Measurements from ENCODE around the gene HLA-DQB1. TPM values are rescaled to one million over a fixed set of nuclear protein-coding genes. Genes with fewer than 3 reads are reported as not detected.

The HLA-DQB1 gene
- total and polyA plus RNA-seq, 2 of the 8 experiments (the other 6 are each of a cell fraction or from before 2014, with no cell fraction given), result 1.2 to 5.2 TPM

DNA sequence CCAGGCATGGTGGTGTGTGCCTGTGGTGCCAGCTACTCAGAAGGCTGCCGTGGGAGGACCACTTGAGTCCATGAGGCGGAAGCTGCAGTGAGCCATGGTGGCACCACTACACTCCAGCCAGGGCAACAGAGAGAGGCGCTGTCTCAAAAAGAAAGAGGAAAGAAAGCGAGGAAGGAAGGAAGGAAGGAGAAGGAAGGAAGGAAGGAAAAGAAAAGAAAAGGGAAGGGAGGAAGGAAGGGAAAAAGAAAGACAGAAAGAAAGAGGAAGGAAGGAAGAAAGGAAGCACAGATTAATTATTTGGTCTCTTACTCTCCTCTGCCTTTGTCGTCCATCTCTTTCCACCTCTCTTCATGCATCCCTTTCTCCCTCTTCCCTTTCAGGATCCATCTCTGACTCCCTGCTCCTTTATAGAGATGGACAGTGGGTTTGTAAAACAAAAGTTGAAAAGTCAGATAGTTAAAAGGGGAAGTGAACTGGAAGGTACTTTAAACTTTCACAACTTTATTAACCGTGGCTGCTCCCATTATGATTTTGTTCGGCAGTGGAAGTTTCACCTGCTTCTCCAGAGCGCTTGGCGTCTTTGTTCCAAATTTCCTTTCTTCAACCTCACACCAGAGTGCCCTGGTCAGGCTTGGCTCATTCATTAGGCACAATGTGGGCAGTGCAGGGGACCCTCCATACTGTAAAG, 27.8 kb downstream of the HLA-DQB1 start:
- no peaks in the 10 kb centered on the region for H3K79me2 ChIP-seq (ENCODE audit: control insufficient read depth in 1 of 2, insufficient read depth in 2 of 2, low read length in 2 of 2)
- H3K14ac ChIP-seq (ENCODE audit: insufficient read length), result no peak overlapping the region
- no peak overlapping the region for H2BK5ac ChIP-seq (ENCODE audit: low read depth, low read length)
- no peaks in the 10 kb centered on the region for H3K23me2 ChIP-seq (ENCODE audit: low read depth, low read length)
- no peak overlapping the region for H4K91ac ChIP-seq (replicated peaks; ENCODE audit: insufficient read length, low read length)
- H2BK120ac ChIP-seq (replicated peaks; ENCODE audit: low read depth, low read length), result no peak overlapping the region
- H3K27me3 ChIP-seq (replicated peaks in 1 of 4; ENCODE audit: control insufficient read depth in 3 of 4, extremely low read depth in 1 of 4, insufficient read depth in 3 of 4, low read length in 3 of 4), result no peaks in the 10 kb centered on the region
- CTCF ChIA-PET (ENCODE audit: partially characterized antibody), result interaction anchor here (1.7 kb wide), 1 partner anchor 225 kb away, joined by 6 read pairs; no protein-coding TSS in a partner anchor
- WGBS, 2 experiments (ENCODE audit: extremely low coverage in 1 of 2, insufficient coverage in 1 of 2, insufficient read length in 1 of 2, insufficient replicate concordance in 2 of 2, low coverage in 1 of 2, low lambda C conversion rate in 2 of 2, missing lambda C conversion rate in 1 of 2), result 61% methylated on average over 9 of the region's 9 CpGs; no CpG with 5 or more reads in 1 of the 2 experiments
- no peak overlapping the region for H3K4ac ChIP-seq (replicated peaks; ENCODE audit: insufficient read length, low read depth, low read length)
- FAIRE-seq (no peak), DNase-seq (ENCODE audit: low read depth in 1 of 2, low spot score in 2 of 2) (no peak)
- H4K5ac ChIP-seq (ENCODE audit: insufficient read length, low read depth, low read length), result no peak overlapping the region
- H3K36me3 ChIP-seq (ENCODE audit: control insufficient read depth in 2 of 4, insufficient read depth in 4 of 4, low read length in 3 of 4), result no peaks in the 10 kb centered on the region
- H2BK12ac ChIP-seq (ENCODE audit: low read depth, low read length), result no peak overlapping the region
- no peaks in the 10 kb centered on the region for H3K9me3 ChIP-seq (ENCODE audit: insufficient read depth in 2 of 2, low read depth in 1 of 2, low read length in 1 of 2)
- no peak overlapping the region for H3K18ac ChIP-seq (ENCODE audit: extremely low read depth, low read length)
- H3K4me3 ChIP-seq (ENCODE audit: extremely low read depth in 1 of 4, insufficient read depth in 2 of 4, low read depth in 3 of 4, low read length in 4 of 4), result no peak overlapping the region
- H2BK20ac ChIP-seq (ENCODE audit: low read length), result no peak overlapping the region
- no peaks in the 10 kb centered on the region for H3K4me1 ChIP-seq (replicated peaks in 1 of 4; ENCODE audit: control insufficient read depth in 3 of 4, insufficient read depth in 4 of 4, low read length in 3 of 4)
- no peak overlapping the region for H3K56ac ChIP-seq (replicated peaks; ENCODE audit: insufficient read length, low read depth, low read length)
- no peak overlapping the region for H2AK5ac ChIP-seq (ENCODE audit: low read depth, low read length)
- H2BK15ac ChIP-seq (ENCODE audit: low read length), result no peak overlapping the region
- H4K20me1 ChIP-seq (replicated peaks in 1 of 2; ENCODE audit: control insufficient read depth in 1 of 2, insufficient read depth in 2 of 2, low read length in 2 of 2), result no peaks in the 10 kb centered on the region
- no peak overlapping the region for H4K8ac ChIP-seq (ENCODE audit: extremely low read depth, insufficient read depth, low read length)
- no peak overlapping the region for H3K23ac ChIP-seq (ENCODE audit: insufficient read length)
- no peak overlapping the region for H3K9ac ChIP-seq (replicated peaks in 1 of 4; ENCODE audit: extremely low read depth in 1 of 4, low read depth in 3 of 4, low read length in 3 of 4)
- POLR2A ChIA-PET (ENCODE audit: partially characterized antibody), result no interaction called here
- no peak overlapping the region for H2AFZ ChIP-seq (ENCODE audit: low read length)
- H3K79me1 ChIP-seq (ENCODE audit: low read depth, low read length), result no peaks in the 10 kb centered on the region
- H3K4me2 ChIP-seq (ENCODE audit: insufficient read depth in 1 of 2, low read depth in 2 of 2, low read length in 2 of 2), result no peak overlapping the region
- no peak overlapping the region for H3K27ac ChIP-seq (ENCODE audit: low read depth, low read length)
- TF ChIP-seq KDM1A (IDR thresholded peaks at IDR 0.05; ENCODE audit: borderline replicate concordance, low read length) (no peak), BCL11A (IDR thresholded peaks at IDR 0.05; ENCODE audit: low read depth in 2 of 2, low read length in 2 of 2) (no peak), ZNF274 (IDR thresholded peaks at IDR 0.05; ENCODE audit: borderline replicate concordance, extremely low read depth, low read length) (no peak), SIN3A (conservative IDR thresholded peaks at IDR 0.05 in 1 of 2, IDR thresholded peaks at IDR 0.05 in 1 of 2; ENCODE audit: low read depth in 1 of 2, low read length in 2 of 2) (no peak), E2F6 (IDR thresholded peaks at IDR 0.05) (no peak), POU5F1 (IDR thresholded peaks at IDR 0.05; ENCODE audit: low read depth, low read length) (no peak), TCF12 (IDR thresholded peaks at IDR 0.05; ENCODE audit: low read depth, low read length) (no peak), TAF1 (IDR thresholded peaks at IDR 0.05; ENCODE audit: low read depth, low read length) (no peak), EZH2 (IDR thresholded peaks at IDR 0.05; ENCODE audit: low read depth, low read length, severe bottlenecking) (no peak)
- TF ChIP-seq, protein P1, sequence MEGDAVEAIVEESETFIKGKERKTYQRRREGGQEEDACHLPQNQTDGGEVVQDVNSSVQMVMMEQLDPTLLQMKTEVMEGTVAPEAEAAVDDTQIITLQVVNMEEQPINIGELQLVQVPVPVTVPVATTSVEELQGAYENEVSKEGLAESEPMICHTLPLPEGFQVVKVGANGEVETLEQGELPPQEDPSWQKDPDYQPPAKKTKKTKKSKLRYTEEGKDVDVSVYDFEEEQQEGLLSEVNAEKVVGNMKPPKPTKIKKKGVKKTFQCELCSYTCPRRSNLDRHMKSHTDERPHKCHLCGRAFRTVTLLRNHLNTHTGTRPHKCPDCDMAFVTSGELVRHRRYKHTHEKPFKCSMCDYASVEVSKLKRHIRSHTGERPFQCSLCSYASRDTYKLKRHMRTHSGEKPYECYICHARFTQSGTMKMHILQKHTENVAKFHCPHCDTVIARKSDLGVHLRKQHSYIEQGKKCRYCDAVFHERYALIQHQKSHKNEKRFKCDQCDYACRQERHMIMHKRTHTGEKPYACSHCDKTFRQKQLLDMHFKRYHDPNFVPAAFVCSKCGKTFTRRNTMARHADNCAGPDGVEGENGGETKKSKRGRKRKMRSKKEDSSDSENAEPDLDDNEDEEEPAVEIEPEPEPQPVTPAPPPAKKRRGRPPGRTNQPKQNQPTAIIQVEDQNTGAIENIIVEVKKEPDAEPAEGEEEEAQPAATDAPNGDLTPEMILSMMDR (IDR thresholded peaks at IDR 0.05; ENCODE audit: control extremely low read depth in 1 of 3, insufficient read depth in 1 of 3, low read depth in 1 of 3, low read length in 3 of 3), result no peak

Data from H1 (cell line).